HG03064 (cell line): ENCODE results near the gene FAM50B.

ENCODE experiments used
- ATAC-seq: cut with Tn5 transposase; IDR thresholded peaks from one replicate; pipeline ENCODE4 v1.9.1; 2021; ENCODE audit warnings: low read depth; ENCODE audit not compliant: unreplicated experiment

FAM50B gene

DNA sequence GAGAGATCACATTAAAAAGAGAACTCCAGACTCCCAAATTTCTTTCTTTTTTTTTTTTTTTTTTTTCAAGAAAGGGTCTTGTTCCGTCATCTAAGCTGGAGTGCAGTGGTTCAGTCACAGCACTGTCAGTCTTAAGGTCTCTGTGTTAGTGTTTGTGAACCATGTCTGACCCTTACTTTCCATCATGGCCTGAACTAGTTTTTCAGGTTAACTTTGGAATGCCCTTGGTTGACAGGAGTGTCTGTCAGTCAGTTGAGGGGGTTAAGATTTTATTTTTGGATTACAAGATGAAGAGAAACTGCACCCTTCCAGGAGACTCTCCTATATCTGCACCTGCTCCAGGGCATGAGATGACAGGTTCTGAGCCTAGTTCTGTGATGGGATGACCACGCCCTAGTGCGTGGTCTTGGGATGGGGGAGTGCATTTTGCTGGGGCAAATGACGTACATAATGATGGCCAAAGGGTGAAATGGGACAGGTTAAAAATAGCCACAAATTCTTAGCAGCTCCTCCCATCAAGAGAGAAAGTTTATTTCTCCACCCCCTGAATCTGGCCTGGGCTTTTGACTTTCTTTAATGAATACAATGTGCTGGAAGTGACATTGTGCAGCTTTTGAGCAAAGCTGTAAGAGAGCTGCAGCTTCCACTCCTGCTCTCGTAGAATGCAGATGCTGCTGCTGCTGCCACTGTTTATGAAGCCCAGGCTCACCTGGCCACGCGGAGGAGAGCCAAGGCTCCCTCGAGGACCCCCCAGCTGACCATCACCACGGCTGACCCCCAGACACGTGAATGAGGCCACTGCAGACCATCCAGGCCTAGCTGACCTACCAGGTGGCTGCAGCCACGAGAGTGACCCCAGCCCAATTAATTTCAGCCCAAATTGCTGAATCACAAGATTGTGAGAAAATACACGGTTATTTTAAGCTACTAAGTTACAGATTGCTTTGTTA, 29.7 kb upstream of the FAM50B start:
- ATAC-seq, result no peak

DNA sequence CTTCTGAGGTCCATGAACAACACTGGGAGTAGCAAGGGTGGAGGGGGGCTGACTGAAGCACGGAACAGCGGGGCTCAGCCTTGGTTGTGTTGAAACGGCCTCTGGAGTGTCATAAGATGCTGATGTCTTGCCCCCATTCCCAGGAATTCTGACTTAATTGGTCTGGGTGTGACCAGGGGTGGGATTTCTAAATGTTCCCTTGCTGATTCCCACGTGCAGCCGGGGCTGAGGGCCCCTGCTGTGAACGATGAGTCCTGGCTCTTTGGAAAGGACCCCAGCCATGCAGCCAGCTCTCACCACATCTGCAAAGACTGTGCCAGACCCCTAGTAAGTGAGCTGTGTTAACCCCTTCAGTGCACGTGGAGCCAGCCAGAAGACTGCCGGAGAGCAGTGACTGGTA, 28.6 kb upstream of the FAM50B start:
- ATAC-seq, result no peak

DNA sequence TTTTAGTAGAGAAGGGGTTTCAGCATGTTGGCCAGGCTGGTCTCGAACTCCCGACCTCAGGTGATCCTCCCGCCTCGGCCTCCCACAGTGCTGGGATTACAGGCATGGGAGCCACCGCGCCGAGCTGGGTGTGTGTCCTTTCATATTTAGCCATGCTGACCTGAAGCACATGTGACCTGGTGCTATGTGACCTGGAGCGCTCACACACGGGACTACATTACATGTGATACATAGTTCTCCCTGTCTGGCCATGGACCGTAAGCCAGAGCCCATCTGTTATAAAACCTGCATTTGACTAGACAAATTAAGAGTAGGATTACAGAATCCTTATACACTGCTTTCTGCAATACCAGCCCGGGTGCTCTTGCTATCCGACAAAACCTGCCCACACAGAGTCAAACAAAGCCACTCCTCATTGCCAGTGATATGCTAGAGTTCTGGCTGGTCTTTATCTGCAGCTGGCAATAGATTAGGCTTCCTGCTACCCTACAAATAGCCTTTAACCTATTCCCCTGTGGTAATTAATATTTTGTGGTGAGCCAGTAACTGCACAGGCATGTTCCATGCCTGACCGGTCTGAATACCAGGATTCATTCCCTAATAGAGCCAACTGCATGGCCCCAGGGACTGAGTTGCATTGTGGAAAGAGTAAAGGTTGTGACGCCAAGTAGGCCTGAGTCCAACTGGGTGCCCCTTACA, 26.3 kb upstream of the FAM50B start:
- no peak for ATAC-seq

DNA sequence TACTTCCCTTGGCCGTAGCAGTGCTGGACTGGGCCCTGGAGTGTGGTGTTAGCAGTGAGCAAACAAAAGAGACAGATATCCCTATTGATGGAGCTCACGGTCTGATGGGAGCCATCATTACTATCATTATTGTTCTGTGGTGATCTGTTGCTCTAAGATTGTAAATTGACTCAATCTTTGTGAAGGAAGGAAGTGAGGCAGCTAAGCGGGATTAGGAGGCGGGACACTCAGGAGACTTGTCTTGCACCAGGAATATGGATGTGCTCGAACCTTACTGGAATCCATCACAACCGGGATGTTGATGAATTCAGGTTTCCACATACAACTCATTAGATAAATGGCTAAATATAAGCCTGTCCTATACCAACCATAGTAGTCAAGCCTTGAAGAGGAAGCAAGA, 25.5 kb upstream of the FAM50B start:
- no peak for ATAC-seq

DNA sequence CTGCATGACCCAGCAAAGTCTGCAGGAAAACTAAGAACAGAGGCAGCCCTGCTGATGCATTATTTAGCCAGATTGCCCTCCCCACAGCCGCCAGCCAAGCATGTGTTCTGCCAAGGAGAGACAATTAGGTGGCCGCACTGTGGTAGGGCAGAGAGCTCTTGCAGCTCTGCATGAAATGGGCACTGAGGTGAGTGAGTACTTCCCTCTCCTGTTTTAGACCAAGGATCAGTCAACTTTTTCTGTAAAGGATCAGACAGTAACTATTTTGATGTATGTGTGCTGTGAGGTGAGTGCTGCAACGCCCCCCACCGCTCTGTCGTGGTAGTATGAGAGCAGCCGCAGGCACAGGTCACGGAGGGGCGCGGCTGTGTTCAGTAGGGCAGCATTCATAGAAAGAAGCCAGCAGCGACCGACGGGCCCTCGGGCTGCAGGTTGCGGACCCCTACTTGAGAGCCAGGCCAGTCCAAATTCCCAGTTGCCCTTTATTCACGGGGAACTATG, 23.8 kb upstream of the FAM50B start:
- no peak for ATAC-seq

DNA sequence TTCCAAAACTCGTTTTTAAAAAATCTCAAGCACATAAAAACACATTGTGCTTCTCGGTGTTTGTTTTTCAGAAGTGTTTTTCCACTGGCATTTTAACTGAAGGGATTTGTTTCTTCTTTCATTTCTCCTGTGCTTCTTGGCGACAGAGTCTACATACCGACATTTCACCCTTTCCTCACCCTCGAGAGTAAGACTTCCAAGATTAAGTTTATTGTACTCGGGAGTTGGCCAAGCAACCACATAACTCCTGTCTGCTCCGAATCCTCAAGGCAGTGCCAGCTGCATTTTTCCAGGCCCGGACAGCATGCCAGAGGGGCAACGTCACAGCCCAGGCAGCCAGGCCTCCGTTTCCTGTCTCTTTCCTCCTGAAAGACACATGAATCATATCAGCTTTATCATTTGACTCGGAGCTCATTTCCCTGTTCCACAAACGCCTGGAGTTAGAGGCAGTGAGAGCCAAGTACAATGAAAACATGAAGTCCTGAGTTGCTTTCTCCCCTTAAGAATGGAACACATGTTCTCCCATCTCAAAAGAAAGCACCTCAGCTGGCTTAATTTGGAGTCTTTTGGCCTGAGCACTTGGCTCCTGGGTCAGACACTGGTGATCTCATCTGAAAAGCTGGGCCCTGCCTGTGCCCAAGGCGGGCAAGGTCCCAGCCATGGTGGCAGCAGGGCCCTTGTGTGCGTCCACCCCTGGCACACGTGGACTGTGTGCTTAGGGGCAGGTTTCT, 23.2 kb upstream of the FAM50B start:
- no peak for ATAC-seq

DNA sequence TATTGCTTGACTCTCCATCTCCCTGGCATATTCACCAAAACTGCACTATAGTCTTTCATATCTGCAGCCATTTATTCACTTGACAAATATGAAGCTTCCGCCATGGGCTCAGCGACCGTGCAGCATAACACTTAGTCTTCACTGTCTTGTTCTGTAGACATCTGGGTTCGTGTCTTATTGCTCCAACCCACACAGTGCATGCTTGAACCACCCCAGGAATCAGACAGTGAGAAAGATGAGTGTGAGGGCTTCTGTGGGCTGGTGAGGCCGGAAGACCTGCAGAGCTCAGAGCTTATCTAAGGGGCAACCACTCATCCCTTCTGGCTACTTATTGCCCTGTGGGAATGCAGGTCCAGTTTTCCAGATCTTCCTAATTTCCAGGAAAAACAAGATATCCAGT, 19.9 kb upstream of the FAM50B start:
- ATAC-seq, result no peak

DNA sequence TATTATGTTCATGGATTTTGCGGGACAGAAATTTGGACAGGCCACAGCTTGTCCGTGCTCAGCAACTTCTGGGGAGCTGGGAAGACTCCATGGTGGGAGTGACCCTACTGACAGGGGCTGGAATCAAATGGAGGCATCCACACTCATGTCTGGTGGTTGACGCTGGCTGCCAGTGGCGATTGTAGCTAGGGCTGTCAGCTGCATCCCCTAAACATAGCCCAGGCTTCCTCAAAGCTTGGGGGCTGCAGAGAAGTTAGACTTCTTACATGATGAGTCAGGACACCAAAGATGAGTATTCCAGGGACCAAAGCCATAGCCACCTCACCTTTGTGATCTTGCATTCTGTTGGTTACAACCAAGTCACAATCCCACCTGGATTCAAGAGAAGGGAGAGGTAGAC, 18.4 kb upstream of the FAM50B start:
- ATAC-seq, result no peak

DNA sequence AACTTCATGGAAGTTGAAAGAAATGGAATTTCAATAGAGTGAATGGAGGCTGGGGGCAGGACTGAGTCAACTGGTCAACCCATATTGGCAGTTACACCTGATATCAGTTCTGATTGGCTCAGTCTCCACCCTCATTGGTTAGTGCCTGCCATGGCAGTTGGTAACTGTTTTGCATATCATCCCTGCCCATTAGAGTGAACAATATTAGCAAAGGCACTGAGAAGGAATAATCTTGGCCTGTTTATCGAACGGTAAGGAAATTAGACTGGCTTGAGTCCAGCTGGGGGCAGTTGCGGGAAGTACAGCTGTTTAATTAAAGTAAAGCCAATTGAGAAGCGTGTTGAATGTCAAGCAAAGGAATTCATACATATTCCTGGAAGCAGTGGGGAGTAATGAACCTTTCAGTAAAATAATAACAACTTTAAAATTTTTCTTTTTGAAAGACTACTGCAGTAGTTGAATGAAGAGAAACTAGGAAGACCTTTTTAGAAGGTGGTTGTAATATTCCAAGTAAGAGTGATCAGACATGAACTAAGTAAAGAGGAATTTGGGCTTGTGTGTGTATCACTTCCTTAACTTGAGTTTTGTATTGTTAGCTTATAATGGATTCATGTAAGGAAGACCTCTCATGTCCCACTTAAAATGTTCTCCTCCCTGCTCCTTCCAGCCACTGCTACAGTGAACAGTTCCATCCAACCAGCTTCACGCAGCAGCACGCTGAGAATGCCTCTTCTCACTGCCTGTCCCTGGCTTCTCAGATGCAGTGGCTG, 17.2 kb upstream of the FAM50B start:
- no peak for ATAC-seq

DNA sequence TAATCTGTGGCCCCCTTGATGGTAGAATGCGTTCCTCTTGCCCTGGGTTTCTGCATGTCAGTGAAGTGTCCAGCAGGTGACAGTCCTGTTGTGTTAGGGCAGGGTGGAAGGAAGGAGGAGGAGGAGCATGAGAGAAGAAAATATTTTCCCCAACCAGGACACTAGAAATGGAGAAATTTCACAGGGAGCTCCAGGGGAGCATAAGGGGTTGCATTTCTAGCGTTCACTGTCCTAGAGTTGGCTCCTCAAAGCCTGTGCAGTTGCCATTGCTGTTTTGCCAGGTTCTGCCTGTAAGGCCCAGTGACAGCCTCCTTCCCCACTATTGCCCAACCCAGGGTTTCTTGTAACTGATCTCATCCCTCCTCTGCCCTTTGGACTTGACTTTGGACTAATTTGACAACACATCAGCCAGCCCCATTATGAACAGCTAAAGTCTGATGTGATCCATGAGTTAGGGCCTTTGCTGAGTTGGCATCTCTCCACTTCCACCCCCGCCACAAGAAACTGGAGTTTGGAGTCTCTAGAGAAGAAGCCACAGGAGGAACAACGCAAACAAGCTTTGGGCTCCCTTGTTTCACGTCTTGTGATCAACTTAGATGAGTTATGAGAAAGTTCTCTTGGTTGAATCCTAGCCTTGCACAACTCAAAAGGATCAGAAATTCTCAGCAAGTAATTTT, 14.0 kb upstream of the FAM50B start:
- ATAC-seq, result no peak

DNA sequence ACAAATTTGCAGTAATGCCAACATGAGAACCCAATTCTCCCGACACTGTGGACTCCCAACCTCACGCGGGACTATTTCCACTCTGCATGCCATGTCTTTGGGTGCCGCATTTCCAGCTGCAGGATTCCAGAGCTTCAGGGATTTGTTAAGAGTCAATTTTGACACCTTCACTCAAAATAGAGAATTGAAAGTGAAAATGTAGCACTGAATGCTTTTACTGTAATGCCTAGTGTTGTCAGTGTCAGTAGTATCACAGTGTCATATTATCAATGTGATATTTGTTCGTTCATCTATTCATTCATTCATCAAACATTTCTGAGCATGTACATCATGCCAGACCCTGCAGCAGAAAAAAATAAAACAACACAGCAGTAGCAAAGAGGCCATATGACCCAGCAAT, 13.4 kb upstream of the FAM50B start:
- no peak for ATAC-seq

DNA sequence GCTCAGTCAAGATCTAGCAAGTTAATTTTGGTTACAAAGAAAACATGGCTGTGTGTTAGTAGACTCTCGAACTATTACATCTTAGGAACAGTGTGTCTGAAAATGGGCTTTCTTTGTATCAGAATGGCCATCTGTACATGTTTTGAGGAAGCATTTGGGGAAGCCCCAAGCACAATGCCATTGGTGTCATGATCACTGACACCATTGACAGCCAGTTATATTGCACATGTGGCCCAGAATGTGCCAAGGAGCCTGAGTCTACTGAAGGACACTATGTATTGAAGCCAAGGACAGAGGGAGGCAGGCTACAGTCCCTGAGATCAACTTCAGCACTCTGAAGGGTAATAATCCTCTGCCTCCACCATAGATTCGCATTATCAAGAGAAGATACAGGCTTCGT, 12.6 kb upstream of the FAM50B start:
- ATAC-seq, result no peak

DNA sequence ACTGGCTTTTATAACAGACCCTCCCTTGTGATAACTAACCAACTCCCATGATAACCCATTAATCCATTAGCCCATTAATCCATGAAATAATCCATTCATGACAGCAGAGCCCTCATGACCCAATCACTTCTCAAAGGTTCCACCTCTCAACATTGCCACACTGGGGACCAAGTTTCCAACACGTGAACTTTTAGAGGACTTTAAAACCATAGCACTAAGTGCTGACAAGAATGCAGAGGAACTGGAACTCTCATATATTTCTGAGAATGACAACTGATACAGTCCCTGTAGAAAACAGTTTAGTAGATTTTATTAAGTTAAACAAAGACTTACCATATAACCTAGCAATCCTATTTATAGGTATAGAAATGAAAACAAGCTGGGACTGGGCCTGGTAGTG, 11.4 kb upstream of the FAM50B start:
- no peak for ATAC-seq

DNA sequence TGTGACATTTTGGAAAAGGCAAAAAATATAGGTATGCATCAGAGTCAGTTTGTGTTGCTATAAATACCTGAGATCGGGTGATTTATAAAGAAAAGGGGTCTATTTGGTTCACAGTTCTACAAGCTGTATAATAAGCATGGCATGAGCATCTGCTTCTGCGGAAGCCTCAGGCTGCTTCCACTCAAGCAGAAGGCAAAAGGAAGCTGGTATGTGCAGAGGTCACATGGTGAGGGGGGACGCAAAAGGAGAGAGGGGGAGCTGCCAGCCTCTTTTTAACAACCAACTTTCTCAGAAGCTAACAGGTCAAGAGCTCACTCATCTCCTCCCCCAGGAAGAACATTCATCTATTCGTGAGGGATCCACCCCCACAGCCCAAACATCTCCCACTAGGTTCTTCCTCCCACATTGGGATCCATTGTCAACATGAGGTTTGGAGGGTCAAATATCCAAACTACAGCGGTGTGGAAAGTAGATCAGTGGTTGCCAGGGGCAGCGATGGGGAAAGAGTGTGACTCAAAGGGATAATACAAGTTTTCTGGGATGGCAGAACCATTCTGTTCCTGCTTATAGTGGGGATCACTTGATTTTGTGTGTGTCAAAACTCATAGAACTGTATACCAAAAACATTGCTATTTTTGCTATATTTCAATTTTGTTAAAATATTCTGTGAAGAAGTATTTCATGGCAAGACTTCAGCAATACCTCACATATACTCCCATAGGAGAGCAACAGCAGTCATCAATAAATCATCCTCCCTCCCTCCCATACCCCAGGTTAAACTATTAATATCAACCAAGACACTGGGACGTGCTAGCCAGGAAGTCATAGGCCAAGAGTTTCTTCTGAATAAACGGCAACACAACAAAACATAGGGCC, 9.9 kb upstream of the FAM50B start:
- no peak for ATAC-seq

DNA sequence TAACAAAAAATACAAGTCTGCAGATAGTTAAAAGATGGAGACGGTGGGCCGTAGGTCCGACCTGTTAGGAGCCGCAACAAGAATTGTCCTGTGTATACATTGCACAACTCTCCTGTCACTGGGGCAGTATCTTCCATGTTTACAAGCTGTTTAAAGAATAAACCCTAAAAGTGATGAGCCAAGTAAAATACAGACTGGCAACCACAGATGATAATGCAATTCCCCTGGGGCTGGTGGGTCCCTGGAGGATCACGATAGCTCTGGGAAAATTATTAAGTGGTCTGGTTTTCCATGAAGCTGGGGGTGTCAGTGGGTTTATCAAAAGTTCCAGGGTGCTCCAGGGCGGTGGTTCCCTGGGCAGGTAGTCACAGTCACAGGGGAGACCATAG, 8.1 kb upstream of the FAM50B start:
- no peak for ATAC-seq

DNA sequence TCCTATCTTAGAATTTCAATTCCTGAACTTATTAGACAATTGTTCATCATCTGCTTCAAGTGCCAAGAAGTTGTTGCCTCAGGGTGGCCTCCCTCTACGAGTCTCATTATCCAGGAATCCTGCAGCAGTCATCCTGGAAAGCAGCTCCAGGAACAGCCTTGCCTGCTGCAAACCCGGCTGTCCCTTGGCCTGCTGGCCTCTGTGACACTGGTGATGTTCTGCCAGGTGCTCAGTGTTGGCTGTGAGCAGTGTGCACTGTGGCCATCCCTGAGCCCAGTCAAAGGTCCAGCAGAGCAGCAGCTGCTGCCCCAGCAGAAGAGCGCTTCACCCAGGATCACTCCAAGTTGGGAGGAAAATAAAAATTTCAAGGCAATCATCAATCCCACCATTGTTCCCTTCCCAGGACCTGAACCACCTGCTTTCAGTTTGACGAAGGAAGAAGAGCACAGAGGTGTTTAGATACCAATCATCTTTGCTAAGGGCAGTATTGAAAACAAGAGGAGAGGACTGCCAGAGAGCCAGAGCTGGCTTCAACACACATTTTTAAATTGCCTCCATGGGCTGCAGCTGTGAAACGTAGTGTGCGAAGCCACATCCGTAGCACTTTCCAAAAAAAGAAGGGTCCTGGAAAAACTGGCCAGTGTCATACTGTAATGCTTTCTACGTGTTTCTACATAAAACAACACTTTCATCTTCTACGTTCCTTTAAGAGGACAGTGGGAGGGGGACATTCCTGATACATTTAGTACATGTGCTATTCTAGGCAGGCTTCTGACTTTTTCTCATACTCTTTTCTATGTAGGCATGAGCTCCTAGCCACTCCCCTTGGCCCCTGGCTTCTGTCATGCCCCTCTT, 7.2 kb upstream of the FAM50B start:
- no peak for ATAC-seq

DNA sequence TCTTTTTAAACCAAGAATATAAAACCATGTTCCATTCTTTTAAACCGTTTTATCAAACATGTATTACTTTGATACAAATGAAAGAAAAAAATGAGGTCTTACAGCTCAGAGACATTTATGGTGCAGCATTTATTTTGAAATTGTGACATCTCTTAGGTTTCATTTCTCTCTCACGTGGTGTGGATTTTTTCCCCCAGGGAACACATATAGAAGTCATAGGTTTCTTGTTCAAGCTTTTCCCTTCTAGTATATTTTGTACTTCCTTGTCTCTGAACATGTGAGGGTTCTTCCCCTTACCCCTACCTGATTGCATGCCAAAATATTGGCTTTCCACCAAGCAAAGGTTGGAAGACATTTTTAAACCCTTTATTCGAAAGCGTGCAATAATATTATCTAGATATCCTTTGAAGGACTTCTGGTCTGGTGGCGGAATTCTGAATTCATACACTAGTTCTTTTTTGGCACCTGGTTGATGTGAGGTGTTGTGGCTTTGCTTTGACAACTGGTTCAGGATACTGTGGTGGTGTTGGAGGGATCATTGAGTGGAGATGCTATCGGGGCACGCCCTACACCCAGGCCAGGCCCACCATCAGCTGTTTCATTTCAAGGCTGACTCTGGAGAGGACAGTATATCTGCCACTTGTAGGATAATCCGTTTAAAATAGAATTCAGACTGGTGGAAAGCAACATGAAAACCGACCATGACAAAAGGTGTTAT, 5.6 kb upstream of the FAM50B start:
- ATAC-seq, result no peak
